Transverse colon (tissue), 4 donors: ENCODE data around the gene KIAA1958.

ENCODE experiments used
- CTCF ChIP-seq, 5 experiments: fragments of 200-600 bp in 3 of 5; fragments of 450-650 bp in 2 of 5; sonication (generic) in 3 of 5; IDR thresholded peaks; 1 replicate in 2 of 5; 2 replicates in 3 of 5; pipeline ENCODE4 v1.5.1; 2016 to 2017; ENCODE audit warnings: antibody characterized with exemption in 5 of 5, inconsistent platforms in 3 of 5, mild to moderate bottlenecking in 2 of 5, moderate library complexity in 1 of 5
- EP300 ChIP-seq: sonication (generic); formaldehyde crosslinking; IDR thresholded peaks from one replicate; pipeline ENCODE4 v1.6.1; 2017; ENCODE audit warnings: antibody characterized with exemption, low read depth
- POLR2A ChIP-seq: fragments of 450-650 bp; IDR thresholded peaks from one replicate; pipeline ENCODE4 v1.6.1; 2016; ENCODE audit warnings: antibody characterized with exemption, mild to moderate bottlenecking, moderate library complexity
- POLR2AphosphoS5 ChIP-seq, 3 donors: sonication (generic); formaldehyde crosslinking; IDR thresholded peaks; one replicate each; pipeline ENCODE4 v1.6.1; 2016; ENCODE audit warnings: antibody characterized with exemption in 3 of 3

- TF ChIP-seq POLR2A (no peak), CTCF (IDR thresholded peaks at IDR 0.05) (no peak), POLR2AphosphoS5 (IDR thresholded peaks at IDR 0.05) (no peak), EP300 (no peak)
Measured at GRCh38 chr9:112477330-112477729, 9.3 kb upstream of the KIAA1958 start.
